HepG2 (cell line): ENCODE measurements around the gene PRKAR1B. TPM values are rescaled to one million over a fixed set of nuclear protein-coding genes. Genes with fewer than 3 reads are reported as not detected.

ENCODE experiments used
- ARID3A ChIP-seq: IDR thresholded peaks from 2 replicates; pipeline ENCODE4 v1.6.1; 2012; ENCODE audit warnings: low read depth, low read length, improper control_type of control experiment
- BRF2 ChIP-seq: sonication (generic); formaldehyde crosslinking; IDR thresholded peaks from 2 replicates; pipeline ENCODE4 v1.8.1; 2022; ENCODE audit warnings: mild to moderate bottlenecking, missing genetic modification reagents
- CBX5 ChIP-seq: sonication (generic); formaldehyde crosslinking; IDR thresholded peaks from 2 replicates; pipeline ENCODE4 v1.4.0; 2020; ENCODE audit warnings: missing genetic modification reagents, borderline replicate concordance
- CCDC6 ChIP-seq: sonication (generic); formaldehyde crosslinking; IDR thresholded peaks from 2 replicates; pipeline ENCODE4 v1.8.1; 2022; ENCODE audit warnings: mild to moderate bottlenecking, missing genetic modification reagents, moderate library complexity
- FOXM1 ChIP-seq: sonication (generic); formaldehyde crosslinking; IDR thresholded peaks from 2 replicates; pipeline ENCODE4 v1.5.0; 2020; ENCODE audit warnings: missing genetic modification reagents
- HOXA3 ChIP-seq: sonication (generic); formaldehyde crosslinking; IDR thresholded peaks from 2 replicates; pipeline ENCODE4 v1.5.0; 2020; ENCODE audit warnings: missing genetic modification reagents
- IRF2 ChIP-seq: IDR thresholded peaks from 2 replicates; pipeline ENCODE4 v1.6.1; 2018; ENCODE audit warnings: missing genetic modification reagents, missing compliant biosample characterization
- KLF13 ChIP-seq: sonication (generic); formaldehyde crosslinking; IDR thresholded peaks from 2 replicates; pipeline ENCODE4 v1.4.0; 2020; ENCODE audit warnings: mild to moderate bottlenecking, missing genetic modification reagents
- MTF1 ChIP-seq: sonication (generic); formaldehyde crosslinking; IDR thresholded peaks from 2 replicates; pipeline ENCODE4 v1.5.0; 2020; ENCODE audit warnings: missing genetic modification reagents
- NR2C2 ChIP-seq: sonication (generic); formaldehyde crosslinking; IDR thresholded peaks from 2 replicates; pipeline ENCODE4 v1.4.0; 2020; ENCODE audit warnings: missing genetic modification reagents, mild to moderate bottlenecking, moderate library complexity, borderline replicate concordance
- PITX1 ChIP-seq: sonication (generic); formaldehyde crosslinking; IDR thresholded peaks from 2 replicates; pipeline ENCODE4 v1.5.1; 2020; ENCODE audit warnings: mild to moderate bottlenecking, missing genetic modification reagents
- SPEN ChIP-seq: sonication (generic); formaldehyde crosslinking; IDR thresholded peaks from 2 replicates; pipeline ENCODE4 v1.5.1; 2020; ENCODE audit warnings: low read depth, mild to moderate bottlenecking, missing genetic modification reagents
- SRSF4 ChIP-seq: fragments of 200-400 bp; formaldehyde crosslinking; IDR thresholded peaks from one replicate; pipeline ENCODE4 v1.6.1; 2018; ENCODE audit warnings: mild to moderate bottlenecking, low read depth, low read length, moderate library complexity; ENCODE audit not compliant: poor library complexity, severe bottlenecking
- TERF1 ChIP-seq: sonication (generic); formaldehyde crosslinking; IDR thresholded peaks from 2 replicates; pipeline ENCODE4 v1.8.0; 2022; ENCODE audit warnings: mild to moderate bottlenecking, missing genetic modification reagents, moderate library complexity
- TP53 ChIP-seq: sonication (generic); formaldehyde crosslinking; conservative IDR thresholded peaks from 2 replicates; pipeline ENCODE4 v1.4.0; 2020; ENCODE audit warnings: missing genetic modification reagents
- ZNF264 ChIP-seq: sonication (generic); formaldehyde crosslinking; IDR thresholded peaks from 2 replicates; pipeline ENCODE4 v1.4.0; 2020; ENCODE audit warnings: missing genetic modification reagents
- ZNF296 ChIP-seq: sonication (generic); formaldehyde crosslinking; conservative IDR thresholded peaks from 2 replicates; pipeline ENCODE4 v1.5.0; 2020; ENCODE audit warnings: mild to moderate bottlenecking, missing genetic modification reagents
- ZNF34 ChIP-seq: sonication (generic); formaldehyde crosslinking; IDR thresholded peaks from 2 replicates; pipeline ENCODE4 v1.4.0; 2020; ENCODE audit warnings: mild to moderate bottlenecking, missing genetic modification reagents, borderline replicate concordance
- ZNF446 ChIP-seq: sonication (generic); formaldehyde crosslinking; IDR thresholded peaks from 2 replicates; pipeline ENCODE4 v1.5.0; 2020; ENCODE audit warnings: mild to moderate bottlenecking, missing genetic modification reagents
- ZNF567 ChIP-seq: sonication (generic); formaldehyde crosslinking; IDR thresholded peaks from 2 replicates; pipeline ENCODE4 v1.8.1; 2023; ENCODE audit warnings: mild to moderate bottlenecking, missing genetic modification reagents, borderline replicate concordance
- ZNF569 ChIP-seq: sonication (generic); formaldehyde crosslinking; IDR thresholded peaks from 2 replicates; pipeline ENCODE4 v1.5.0; 2020; ENCODE audit warnings: mild to moderate bottlenecking, missing genetic modification reagents, moderate library complexity, borderline replicate concordance
- ZSCAN29 ChIP-seq: sonication (generic); formaldehyde crosslinking; conservative IDR thresholded peaks from 2 replicates; pipeline ENCODE4 v1.4.0; 2020; ENCODE audit warnings: mild to moderate bottlenecking, missing genetic modification reagents
- ZSCAN9 ChIP-seq: IDR thresholded peaks from 2 replicates; pipeline ENCODE4 v1.6.1; 2016; ENCODE audit warnings: borderline replicate concordance
- polyA plus RNA-seq, 8 experiments: library from polyadenylated mRNA; depleted of rRNA in 3 of 8; stranded (reverse) in 7 of 8; unstranded in 1 of 8; fragments of >200 nt; fragmentation: Illumina TruSeq in 4 of 8; extraction: Trizol in 4 of 8; gene quantifications; 2 replicates each; pipeline versions ENCODE4 v1.2.1 to v1.2.3, GENCODE V29; 2011 to 2016; ENCODE audit warnings: low read depth in 4 of 8, missing spikeins in 1 of 8, mixed read lengths in 1 of 8; ENCODE audit not compliant: insufficient read depth in 1 of 8
- total RNA-seq, 5 experiments: library from RNA; depleted of rRNA; stranded (reverse); fragments of >200 nt; fragmentation: Illumina TruSeq; extraction: Trizol; gene quantifications; 2 replicates each; pipeline ENCODE4 v1.2.3, GENCODE V29; 2016; ENCODE audit warnings: low read depth in 1 of 5
- TF ChIP-seq, protein P1 (sequence below): IDR thresholded peaks from 2 replicates; pipeline ENCODE4 v1.6.1; 2016; ENCODE audit warnings: missing genetic modification reagents, missing compliant biosample characterization
- TF ChIP-seq, protein P2 (sequence below): sonication (generic); formaldehyde crosslinking; IDR thresholded peaks from 2 replicates; pipeline ENCODE4 v1.4.0; 2020; ENCODE audit warnings: missing genetic modification reagents

The PRKAR1B gene
- total and polyA plus RNA-seq, 2 of the 13 experiments (the other 11 are each of a cell fraction or from before 2014, with no cell fraction given): 7.9 to 28.2 TPM

DNA sequence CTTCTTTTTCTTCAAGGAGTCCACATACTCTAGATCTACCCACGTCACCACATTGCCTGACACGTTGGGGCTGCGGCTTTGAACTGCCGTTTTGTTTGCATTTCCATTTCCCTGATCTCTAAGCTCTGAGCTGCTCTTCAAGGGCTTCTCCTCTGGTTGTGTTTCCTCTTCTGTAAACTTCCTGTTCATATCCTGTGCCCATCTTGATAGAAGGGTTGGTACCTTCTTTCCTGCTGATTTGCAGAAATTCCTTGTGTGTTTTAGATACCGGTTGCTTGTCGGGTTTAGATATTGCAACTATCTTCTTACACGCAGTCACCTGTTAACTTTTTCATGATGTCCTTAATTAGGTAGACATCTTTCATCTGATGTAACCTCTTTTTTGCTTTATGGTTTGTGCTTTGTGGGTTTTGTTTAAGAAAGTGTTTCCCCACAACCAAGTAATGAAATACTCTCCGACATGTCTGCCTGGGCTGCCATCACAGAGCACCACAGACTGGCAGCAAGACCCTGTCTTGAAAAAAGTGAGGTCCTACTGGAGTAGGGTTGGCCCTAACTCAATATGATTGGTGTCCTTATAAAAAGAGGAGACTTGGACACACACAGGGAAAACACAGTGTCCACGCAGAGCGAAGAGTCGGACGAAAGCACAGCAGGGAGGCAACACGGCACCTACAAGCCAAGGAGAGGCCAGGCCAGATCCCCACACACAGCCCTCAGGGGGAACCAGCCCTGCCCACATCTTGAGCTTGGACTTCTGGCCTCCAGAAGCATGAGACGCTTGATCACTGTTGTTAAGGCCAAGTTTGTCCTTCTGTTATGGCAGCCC, 108.3 kb downstream of the PRKAR1B start (continued):
- TF ChIP-seq, protein P1, sequence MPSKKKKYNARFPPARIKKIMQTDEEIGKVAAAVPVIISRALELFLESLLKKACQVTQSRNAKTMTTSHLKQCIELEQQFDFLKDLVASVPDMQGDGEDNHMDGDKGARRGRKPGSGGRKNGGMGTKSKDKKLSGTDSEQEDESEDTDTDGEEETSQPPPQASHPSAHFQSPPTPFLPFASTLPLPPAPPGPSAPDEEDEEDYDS (CRISPR knock-in tag): peak; percentile 56; the same call in 1 of the 2 replicates
- TF ChIP-seq BRF2 (CRISPR knock-in tag): no peak
- TF ChIP-seq HOXA3 (CRISPR knock-in tag): peak; percentile 38; the same call in 1 of the 2 replicates
- TF ChIP-seq ZNF296 (CRISPR knock-in tag): no peak
- TF ChIP-seq SPEN (CRISPR knock-in tag): no peak
- TF ChIP-seq ZNF567 (CRISPR knock-in tag): no peak
- no peak for TF ChIP-seq ARID3A
- 0 out of 2 replicates have a peak, but pooled peaks have one; percentile 31 for TF ChIP-seq ZNF264 (CRISPR knock-in tag)
- TF ChIP-seq IRF2: 0 out of 2 replicates have a peak, but pooled peaks have one; percentile 39
- no peak for TF ChIP-seq TERF1 (CRISPR knock-in tag)
- peak; percentile 26; the same call in 1 of the 2 replicates for TF ChIP-seq PITX1 (CRISPR knock-in tag)
- TF ChIP-seq TP53 (CRISPR knock-in tag): no peak
- TF ChIP-seq SRSF4: no peak
- no peak for TF ChIP-seq FOXM1
- no peak for TF ChIP-seq KLF13 (CRISPR knock-in tag)
- peak; percentile 33; the same call in 1 of the 2 replicates for TF ChIP-seq ZSCAN9 (CRISPR knock-in tag)
- no peak for TF ChIP-seq NR2C2
- TF ChIP-seq ZSCAN29 (CRISPR knock-in tag): no peak
- no peak for TF ChIP-seq CBX5 (CRISPR knock-in tag)
- no peak for TF ChIP-seq ZNF34 (CRISPR knock-in tag)
- TF ChIP-seq MTF1 (CRISPR knock-in tag): no peak
- TF ChIP-seq, protein P2, sequence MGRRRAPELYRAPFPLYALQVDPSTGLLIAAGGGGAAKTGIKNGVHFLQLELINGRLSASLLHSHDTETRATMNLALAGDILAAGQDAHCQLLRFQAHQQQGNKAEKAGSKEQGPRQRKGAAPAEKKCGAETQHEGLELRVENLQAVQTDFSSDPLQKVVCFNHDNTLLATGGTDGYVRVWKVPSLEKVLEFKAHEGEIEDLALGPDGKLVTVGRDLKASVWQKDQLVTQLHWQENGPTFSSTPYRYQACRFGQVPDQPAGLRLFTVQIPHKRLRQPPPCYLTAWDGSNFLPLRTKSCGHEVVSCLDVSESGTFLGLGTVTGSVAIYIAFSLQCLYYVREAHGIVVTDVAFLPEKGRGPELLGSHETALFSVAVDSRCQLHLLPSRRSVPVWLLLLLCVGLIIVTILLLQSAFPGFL (CRISPR knock-in tag): no peak
- TF ChIP-seq CCDC6 (CRISPR knock-in tag): no peak
- TF ChIP-seq ZNF446 (CRISPR knock-in tag): no peak
- TF ChIP-seq ZNF569 (CRISPR knock-in tag): no peak
